ENCODE data around the gene HIVEP1.

The HIVEP1 gene

DNA sequence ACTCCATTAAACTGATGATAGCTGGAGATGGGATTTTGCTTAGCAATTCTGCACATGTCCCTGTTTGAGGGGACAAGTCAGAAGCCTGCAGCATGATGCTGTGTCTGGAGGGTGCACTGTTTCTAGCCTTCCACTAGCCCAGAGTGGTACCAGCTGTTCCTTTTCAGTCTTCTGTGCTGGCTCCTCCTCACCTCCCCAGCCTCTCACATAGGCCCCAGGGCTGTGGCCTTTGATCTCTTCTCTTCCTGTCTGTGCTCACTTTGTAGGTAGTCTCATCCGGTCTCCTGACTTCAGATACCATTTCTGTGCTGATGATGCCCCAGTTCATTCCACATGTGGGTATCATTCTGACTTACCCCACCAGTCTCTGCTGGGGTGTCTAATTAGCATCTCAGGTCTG lies 126.3 kb downstream of the HIVEP1 start:
- Histone ChIP-seq H3K9ac (no peak overlapping the region), H3K27ac (no peak overlapping the region), H3K79me2 (no peaks in the 10 kb centered on the region)

DNA sequence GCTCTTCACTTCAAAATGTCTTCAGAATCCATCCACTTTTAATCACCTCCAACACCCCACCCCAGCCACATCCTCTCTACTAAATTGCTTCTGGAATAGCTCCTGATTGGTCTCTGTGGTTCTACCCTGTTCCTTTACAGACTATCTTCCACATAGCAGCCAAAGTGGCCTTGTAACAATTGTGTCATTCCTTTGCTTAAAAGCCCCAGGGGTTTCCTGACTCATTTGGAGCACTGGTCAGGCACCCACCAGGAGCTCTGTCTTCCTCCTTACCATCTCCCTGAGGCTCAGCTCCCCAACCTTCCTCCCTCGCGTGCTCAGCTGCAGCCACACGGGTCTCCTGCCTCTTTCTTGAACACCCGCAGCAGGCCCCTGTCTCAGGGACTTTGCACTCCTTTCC lies 126.8 kb downstream of the HIVEP1 start:
- Histone ChIP-seq H3K27me3 (ENCODE audit: control insufficient read depth, insufficient read depth, low read length) (no peaks in the 10 kb centered on the region), H3K36me3 (ENCODE audit: control insufficient read depth, insufficient read depth, low read length) (no peaks in the 10 kb centered on the region), H3K79me2 (no peaks in the 10 kb centered on the region), H3K27ac (no peak overlapping the region), H3K4me3 (ENCODE audit: low read depth, low read length) (no peak overlapping the region), H3K9ac (no peak overlapping the region), H3K9me3 (ENCODE audit: control insufficient read depth, low read length) (no peaks in the 10 kb centered on the region), H3K4me2 (ENCODE audit: low read length) (no peak overlapping the region), H3K4me1 (no peaks in the 10 kb centered on the region), H2AFZ (no peak overlapping the region)
- TF ChIP-seq, protein P1, sequence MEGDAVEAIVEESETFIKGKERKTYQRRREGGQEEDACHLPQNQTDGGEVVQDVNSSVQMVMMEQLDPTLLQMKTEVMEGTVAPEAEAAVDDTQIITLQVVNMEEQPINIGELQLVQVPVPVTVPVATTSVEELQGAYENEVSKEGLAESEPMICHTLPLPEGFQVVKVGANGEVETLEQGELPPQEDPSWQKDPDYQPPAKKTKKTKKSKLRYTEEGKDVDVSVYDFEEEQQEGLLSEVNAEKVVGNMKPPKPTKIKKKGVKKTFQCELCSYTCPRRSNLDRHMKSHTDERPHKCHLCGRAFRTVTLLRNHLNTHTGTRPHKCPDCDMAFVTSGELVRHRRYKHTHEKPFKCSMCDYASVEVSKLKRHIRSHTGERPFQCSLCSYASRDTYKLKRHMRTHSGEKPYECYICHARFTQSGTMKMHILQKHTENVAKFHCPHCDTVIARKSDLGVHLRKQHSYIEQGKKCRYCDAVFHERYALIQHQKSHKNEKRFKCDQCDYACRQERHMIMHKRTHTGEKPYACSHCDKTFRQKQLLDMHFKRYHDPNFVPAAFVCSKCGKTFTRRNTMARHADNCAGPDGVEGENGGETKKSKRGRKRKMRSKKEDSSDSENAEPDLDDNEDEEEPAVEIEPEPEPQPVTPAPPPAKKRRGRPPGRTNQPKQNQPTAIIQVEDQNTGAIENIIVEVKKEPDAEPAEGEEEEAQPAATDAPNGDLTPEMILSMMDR (IDR thresholded peaks at IDR 0.05), result no peak

More for the DNA sequence above, 126.3 kb downstream of the HIVEP1 start:
- TF ChIP-seq, protein P1 (IDR thresholded peaks at IDR 0.05), result no peak
- Histone ChIP-seq H3K4me2 (ENCODE audit: low read length) (no peak overlapping the region), H3K9me3 (ENCODE audit: control insufficient read depth, low read length) (no peaks in the 10 kb centered on the region), H2AFZ (no peak overlapping the region), H3K4me1 (no peaks in the 10 kb centered on the region), H3K36me3 (ENCODE audit: control insufficient read depth, insufficient read depth, low read length) (no peaks in the 10 kb centered on the region), H3K4me3 (ENCODE audit: low read depth, low read length) (no peak overlapping the region), H3K27me3 (ENCODE audit: control insufficient read depth, insufficient read depth, low read length) (no peaks in the 10 kb centered on the region)

DNA sequence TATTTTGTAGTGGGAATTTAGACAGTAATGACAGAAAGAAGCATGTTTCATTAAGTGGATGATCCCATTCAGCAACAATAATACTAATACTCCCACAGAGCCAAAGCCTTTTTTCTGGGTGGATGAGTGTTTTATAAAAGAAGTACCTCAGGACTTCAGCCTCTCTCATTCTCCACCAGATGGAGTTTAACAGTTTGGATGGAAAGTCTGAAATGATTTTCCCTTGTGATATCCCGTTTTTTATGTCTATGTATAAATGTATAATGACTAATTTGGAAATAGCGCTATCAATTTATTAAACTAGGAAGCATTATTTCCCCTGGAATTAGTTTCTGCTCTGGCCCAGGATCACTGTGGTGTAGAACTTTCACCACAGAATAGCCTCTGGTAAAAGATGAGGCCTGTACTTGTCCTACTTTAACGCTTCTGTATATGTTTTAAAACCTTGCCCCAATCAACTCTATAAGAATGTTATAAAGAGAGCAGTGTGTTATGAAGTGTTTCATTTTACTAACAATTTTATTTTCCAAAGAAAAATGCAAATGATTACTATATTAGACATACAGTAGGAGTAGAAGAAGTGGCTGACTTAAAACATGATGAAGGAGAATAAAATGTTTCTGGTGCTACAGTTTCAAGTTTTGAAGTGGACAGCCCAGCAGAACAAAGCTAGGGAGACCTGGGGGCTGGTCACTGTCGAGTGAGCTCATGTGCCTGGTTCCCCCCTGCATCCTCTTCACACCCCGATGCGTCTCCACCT lies 135.6 kb downstream of the HIVEP1 start:
- no peaks in the 10 kb centered on the region for H3K27me3 ChIP-seq (ENCODE audit: control insufficient read depth, insufficient read depth, low read length)
- no peaks in the 10 kb centered on the region for H3K4me1 ChIP-seq
- H3K79me2 ChIP-seq, result no peaks in the 10 kb centered on the region
- no peaks in the 10 kb centered on the region for H3K36me3 ChIP-seq (ENCODE audit: control insufficient read depth, insufficient read depth, low read length)
- TF ChIP-seq, protein P1 (IDR thresholded peaks at IDR 0.05), result no peak
- H3K9ac ChIP-seq, result no peak overlapping the region
- no peak overlapping the region for H3K4me2 ChIP-seq (ENCODE audit: low read length)
- no peak overlapping the region for H3K4me3 ChIP-seq (ENCODE audit: low read depth, low read length)
- no peak overlapping the region for H2AFZ ChIP-seq
- no peaks in the 10 kb centered on the region for H3K9me3 ChIP-seq (ENCODE audit: control insufficient read depth, low read length)
- no peak overlapping the region for H3K27ac ChIP-seq

DNA sequence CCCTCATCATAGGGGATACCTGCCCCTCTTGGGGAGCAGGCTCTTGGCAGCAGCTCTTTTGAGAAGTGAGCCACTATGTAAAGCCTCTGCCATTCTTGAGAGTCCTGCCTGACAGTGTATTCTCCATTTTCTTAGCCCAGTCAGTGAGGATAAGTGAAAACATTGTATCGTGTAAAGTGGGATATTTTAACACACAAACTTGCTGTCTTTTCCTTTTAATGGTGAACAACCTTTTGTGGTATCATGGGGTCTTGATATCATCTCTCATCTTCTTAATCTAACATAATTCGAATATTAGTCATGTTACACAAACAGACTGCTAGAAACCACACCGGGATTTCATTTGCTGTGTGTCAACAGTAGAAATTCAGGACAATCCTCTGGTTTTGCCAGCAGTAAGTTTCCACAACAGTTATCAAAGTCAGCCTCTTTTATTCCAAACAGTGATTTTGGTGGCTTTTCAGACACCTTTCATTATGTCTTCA lies 136.2 kb downstream of the HIVEP1 start:
- Histone ChIP-seq H3K4me2 (ENCODE audit: low read length) (no peak overlapping the region), H3K79me2 (no peaks in the 10 kb centered on the region), H3K36me3 (ENCODE audit: control insufficient read depth, insufficient read depth, low read length) (no peaks in the 10 kb centered on the region), H3K27ac (no peak overlapping the region), H3K9me3 (ENCODE audit: control insufficient read depth, low read length) (no peaks in the 10 kb centered on the region), H2AFZ (no peak overlapping the region), H3K4me3 (ENCODE audit: low read depth, low read length) (no peak overlapping the region), H3K4me1 (no peaks in the 10 kb centered on the region), H3K27me3 (ENCODE audit: control insufficient read depth, insufficient read depth, low read length) (no peaks in the 10 kb centered on the region), H3K9ac (no peak overlapping the region)
- TF ChIP-seq, protein P1 (IDR thresholded peaks at IDR 0.05), result no peak

DNA sequence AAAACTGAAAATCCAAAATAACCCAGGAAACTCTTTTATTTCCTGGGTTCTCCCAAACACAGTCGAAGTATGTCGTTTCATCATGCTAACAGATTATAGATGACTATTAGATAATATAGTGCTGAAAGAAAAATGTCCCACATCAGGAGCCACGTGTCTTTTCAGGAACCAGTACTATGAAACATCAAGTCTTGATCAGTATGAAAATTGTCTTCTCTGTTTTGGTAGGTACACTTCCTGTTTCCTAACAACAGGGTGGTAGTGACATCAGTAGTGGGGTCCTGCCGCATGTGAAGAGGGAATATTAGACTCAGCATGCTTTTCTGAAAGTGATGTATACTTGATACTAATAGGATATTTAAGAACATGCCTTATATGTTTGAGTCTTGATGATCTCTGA lies 136.7 kb downstream of the HIVEP1 start:
- Histone ChIP-seq H3K4me2 (ENCODE audit: low read length) (no peak overlapping the region), H3K79me2 (no peaks in the 10 kb centered on the region), H3K36me3 (ENCODE audit: control insufficient read depth, insufficient read depth, low read length) (no peaks in the 10 kb centered on the region), H3K27ac (no peak overlapping the region), H3K4me3 (ENCODE audit: low read depth, low read length) (no peak overlapping the region), H3K9me3 (ENCODE audit: control insufficient read depth, low read length) (no peaks in the 10 kb centered on the region), H2AFZ (no peak overlapping the region), H3K27me3 (ENCODE audit: control insufficient read depth, insufficient read depth, low read length) (no peaks in the 10 kb centered on the region), H3K4me1 (no peaks in the 10 kb centered on the region), H3K9ac (no peak overlapping the region)
- TF ChIP-seq, protein P1 (IDR thresholded peaks at IDR 0.05), result no peak
